HepG2 (cell line): ENCODE data around the gene ANXA9. TPM values are rescaled to one million over a fixed set of nuclear protein-coding genes. Genes with fewer than 3 reads are reported as not detected.

Experiments
- ATAC-seq: fragments of 200-7000 bp; cut with Tn5 transposase; 3 replicates; pipeline ENCODE4 v1.9.1; 2020; ENCODE audit warnings: mild to moderate bottlenecking, moderate library complexity
- BruUV-seq: library from RNA; stranded (reverse); fragments of 400-500 nt; replicated peaks from 2 replicates; lab custom pipeline; 2021; lab: Mats Ljungman, UMichigan
- CTCF ChIA-PET: fragments of 300-600 bp; formaldehyde crosslinking; extraction: SDS; loops from one replicate; lab custom pipeline; 2021; ENCODE audit warnings: low total read pairs, inconsistent platforms, low intra/inter-chr PET ratio; lab: Yijun Ruan, JAX
- POLR2A ChIA-PET: fragments of 350-600 bp; sonication (Branson Sonifier 250); formaldehyde crosslinking; loops from one replicate; lab custom pipeline; 2020; ENCODE audit warnings: antibody characterized with exemption, inconsistent platforms; lab: Yijun Ruan, JAX
- DNase-seq: peaks from one replicate; pipeline ENCODE4 v3.0.0-alpha.2; 2015; ENCODE audit warnings: low spot score
- FAIRE-seq: peaks from 3 replicates; lab custom pipeline; 2011; peaks lifted over from hg19 to GRCh38; lab: Jason Lieb, UNC
- H2AFZ ChIP-seq: one replicate; pipeline ENCODE4 v1.6.1; 2011; ENCODE audit warnings: low read length, inconsistent platforms
- H3K27ac ChIP-seq: fragments of 300-600 bp; 3 replicates; pipeline ENCODE4 v1.8.0; 2011; ENCODE audit warnings: mixed run types, mild to moderate bottlenecking, mixed read lengths, low read length, inconsistent platforms; ENCODE audit not compliant: insufficient read depth; ENCODE audit errors: extremely low read length
- H3K27me3 ChIP-seq, 2 experiments: fragments of 200-600 bp in 1 of 2; 2 replicates in 1 of 2; 3 replicates in 1 of 2; pipeline versions ENCODE4 v1.6.0 to v1.8.0; 2011; ENCODE audit warnings: low read length in 2 of 2, mild to moderate bottlenecking in 2 of 2, moderate library complexity in 2 of 2, inconsistent platforms in 1 of 2; ENCODE audit not compliant: insufficient read depth in 2 of 2, control insufficient read depth in 1 of 2
- H3K36me3 ChIP-seq, 2 experiments: fragments of 200-600 bp in 1 of 2; replicated peaks in 1 of 2; 2 replicates in 1 of 2; 3 replicates in 1 of 2; pipeline versions ENCODE4 v1.5.1 to v1.8.0; 2011; ENCODE audit warnings: low read length in 2 of 2, inconsistent platforms in 1 of 2; ENCODE audit not compliant: insufficient read depth in 2 of 2, control insufficient read depth in 1 of 2
- H3K4me1 ChIP-seq: 2 replicates; pipeline ENCODE4 v1.5.1; 2012; ENCODE audit warnings: low read length, inconsistent platforms; ENCODE audit not compliant: insufficient read depth
- H3K4me2 ChIP-seq: 2 replicates; pipeline ENCODE4 v1.6.0; 2011; ENCODE audit warnings: low read depth, low read length, inconsistent platforms
- H3K4me3 ChIP-seq, 3 experiments: fragments of 200-600 bp in 1 of 3; sonication (generic), shearing (Covaris generic) in 1 of 3; replicated peaks in 1 of 3; 2 replicates each; pipeline ENCODE4 v1.5.1; 2011 to 2016; ENCODE audit warnings: low read length in 3 of 3, inconsistent platforms in 2 of 3, low read depth in 2 of 3, mild to moderate bottlenecking in 2 of 3, control low read depth in 1 of 3, mixed read lengths in 1 of 3; ENCODE audit not compliant: insufficient read depth in 1 of 3
- H3K79me2 ChIP-seq: one replicate; pipeline ENCODE4 v1.6.1; 2011; ENCODE audit warnings: low read length, inconsistent platforms; ENCODE audit not compliant: insufficient read depth
- H3K9ac ChIP-seq: 2 replicates; pipeline ENCODE4 v1.6.0; 2011; ENCODE audit warnings: mild to moderate bottlenecking, low read depth, low read length, inconsistent platforms; ENCODE audit not compliant: insufficient read depth
- H3K9me3 ChIP-seq: 2 replicates; pipeline ENCODE4 v1.5.1; 2012; ENCODE audit warnings: mild to moderate bottlenecking, low read length
- H4K20me1 ChIP-seq: 2 replicates; pipeline ENCODE4 v1.6.0; 2011; ENCODE audit warnings: inconsistent platforms, mild to moderate bottlenecking, low read length, moderate library complexity; ENCODE audit not compliant: insufficient read depth
- ARID4A ChIP-seq: sonication (generic); formaldehyde crosslinking; IDR thresholded peaks from 2 replicates; pipeline ENCODE4 v1.5.0; 2020; ENCODE audit warnings: mild to moderate bottlenecking, missing genetic modification reagents, borderline replicate concordance
- MAF1 ChIP-seq: sonication (generic); formaldehyde crosslinking; IDR thresholded peaks from 2 replicates; pipeline ENCODE4 v1.5.0; 2020; ENCODE audit warnings: missing genetic modification reagents, borderline replicate concordance
- NCOA1 ChIP-seq: sonication (generic); formaldehyde crosslinking; IDR thresholded peaks from 2 replicates; pipeline ENCODE4 v1.9.0; 2021; ENCODE audit warnings: missing genetic modification reagents
- NPAS2 ChIP-seq: sonication (generic); formaldehyde crosslinking; IDR thresholded peaks from 2 replicates; pipeline ENCODE4 v1.8.0; 2022; ENCODE audit warnings: mild to moderate bottlenecking, missing genetic modification reagents, borderline replicate concordance
- PRMT3 ChIP-seq: sonication (generic); formaldehyde crosslinking; IDR thresholded peaks from 2 replicates; pipeline ENCODE4 v1.8.1; 2022; ENCODE audit warnings: low read depth, mild to moderate bottlenecking, moderate library complexity, missing genetic modification reagents, borderline replicate concordance
- RBM39 ChIP-seq: fragments of 200-400 bp; formaldehyde crosslinking; IDR thresholded peaks from one replicate; pipeline ENCODE4 v1.6.1; 2018; ENCODE audit warnings: antibody characterized with exemption, mild to moderate bottlenecking, low read depth, low read length; ENCODE audit not compliant: poor library complexity, severe bottlenecking
- TFDP2 ChIP-seq: sonication (generic); formaldehyde crosslinking; IDR thresholded peaks from 2 replicates; pipeline ENCODE4 v1.4.0; 2020; ENCODE audit warnings: missing genetic modification reagents
- YY1 ChIP-seq: IDR thresholded peaks from 2 replicates; pipeline ENCODE4 v1.6.1; 2011; ENCODE audit warnings: low read length, low read depth, moderate library complexity, mild to moderate bottlenecking; ENCODE audit not compliant: insufficient read depth, insufficient replicate concordance
- ZNF24 ChIP-seq: fragments of 450-650 bp; IDR thresholded peaks from 2 replicates; pipeline ENCODE4 v1.6.1; 2017; ENCODE audit warnings: antibody characterized with exemption, mild to moderate bottlenecking
- ZNF510 ChIP-seq: sonication (generic); formaldehyde crosslinking; IDR thresholded peaks from 2 replicates; pipeline ENCODE4 v1.4.0; 2020; ENCODE audit warnings: low read depth, mild to moderate bottlenecking, missing genetic modification reagents
- ZNF546 ChIP-seq: sonication (generic); formaldehyde crosslinking; conservative IDR thresholded peaks from 2 replicates; pipeline ENCODE4 v1.8.1; 2023; ENCODE audit warnings: mild to moderate bottlenecking, missing genetic modification reagents
- ZNF563 ChIP-seq: sonication (generic); formaldehyde crosslinking; IDR thresholded peaks from 2 replicates; pipeline ENCODE4 v1.8.0; 2022; ENCODE audit warnings: mild to moderate bottlenecking, moderate library complexity, missing genetic modification reagents
- ZSCAN9 ChIP-seq: IDR thresholded peaks from 2 replicates; pipeline ENCODE4 v1.6.1; 2016; ENCODE audit warnings: borderline replicate concordance
- WGBS: methylation state at CpG from one replicate; pipeline ENCODE4 v1.1.6; 2017; ENCODE audit warnings: low lambda C conversion rate; 5-methylcytosine and 5-hydroxymethylcytosine counted together
- in situ Hi-C: cut with HindIII; loops from 2 replicates; pipeline ENCODE4 v1.10.0; 2017; ENCODE audit warnings: low pct_unique_long_range_greater_than_20kb; ENCODE audit not compliant: extremely low pct_ligation_motif_present
- intact Hi-C: fragments of 100-400 bp; cut with micrococcal nuclease; formaldehyde crosslinking; loops from one replicate; pipeline ENCODE4 v1.10.0; 2022; ENCODE audit not compliant: unreplicated experiment
- polyA plus RNA-seq, 8 experiments: library from polyadenylated mRNA; depleted of rRNA in 3 of 8; stranded (reverse) in 7 of 8; unstranded in 1 of 8; fragments of >200 nt; fragmentation: Illumina TruSeq in 4 of 8; extraction: Trizol in 4 of 8; gene quantifications; 2 replicates each; pipeline versions ENCODE4 v1.2.1 to v1.2.3, GENCODE V29; 2011 to 2016; ENCODE audit warnings: low read depth in 4 of 8, missing spikeins in 1 of 8, mixed read lengths in 1 of 8; ENCODE audit not compliant: insufficient read depth in 1 of 8
- total RNA-seq, 5 experiments: library from RNA; depleted of rRNA; stranded (reverse); fragments of >200 nt; fragmentation: Illumina TruSeq; extraction: Trizol; gene quantifications; 2 replicates each; pipeline ENCODE4 v1.2.3, GENCODE V29; 2016; ENCODE audit warnings: low read depth in 1 of 5
- TF ChIP-seq, protein P1 (sequence below): sonication (generic); formaldehyde crosslinking; IDR thresholded peaks from 2 replicates; pipeline ENCODE4 v1.4.0; 2020; ENCODE audit warnings: missing genetic modification reagents

The ANXA9 gene
- total and polyA plus RNA-seq, 2 of the 13 experiments (the other 11 are each of a cell fraction or from before 2014, with no cell fraction given): 13.3 to 23.9 TPM

DNA sequence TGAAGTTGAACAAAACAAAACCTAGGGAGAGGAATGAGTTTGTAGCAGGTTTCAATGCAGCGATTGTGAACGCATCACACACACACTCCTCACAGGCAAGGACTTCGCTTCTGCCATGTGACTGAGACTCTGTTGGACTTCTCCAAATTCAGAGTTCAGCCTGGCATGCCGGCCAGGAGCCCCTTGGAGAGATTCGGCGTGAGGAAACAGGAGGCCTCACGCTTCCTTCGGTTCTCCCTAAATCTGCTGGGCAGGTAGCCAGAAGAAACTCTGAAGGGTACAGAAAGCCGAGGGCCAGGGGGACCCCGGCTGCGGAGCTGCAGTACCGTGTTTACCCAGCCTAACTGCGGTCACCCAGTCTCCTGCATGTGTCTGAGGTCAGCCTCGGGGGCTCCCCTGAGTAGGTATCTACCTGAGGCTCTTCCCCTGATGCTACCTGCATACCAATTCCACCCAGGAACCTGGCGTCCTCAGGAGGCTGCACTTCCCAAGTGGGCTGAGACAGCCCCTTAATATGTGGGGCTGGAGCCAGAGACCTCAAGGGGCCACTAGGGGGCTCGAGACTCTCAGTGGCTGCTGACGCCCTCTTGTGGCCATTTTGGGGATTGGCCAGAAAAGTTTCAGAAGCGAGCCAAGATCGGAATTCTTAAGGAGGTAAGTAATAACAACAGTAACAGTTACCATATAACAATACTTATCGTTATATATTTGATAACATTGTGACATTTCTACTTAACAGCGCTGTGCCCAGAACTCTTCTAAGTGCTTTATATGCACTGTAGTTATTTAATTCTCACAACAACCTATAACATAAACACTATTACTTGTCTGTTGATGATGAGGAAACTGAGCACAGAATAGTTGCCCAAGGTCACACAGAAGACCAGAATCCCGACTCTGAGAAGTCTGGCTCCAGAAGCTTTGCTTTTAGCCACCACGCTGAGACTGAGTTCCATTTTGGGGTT is 2.7 kb upstream of the ANXA9 start:
- Histone ChIP-seq H3K27ac (peak overlapping the region; percentile 38), H3K27me3 (no peaks in the 10 kb centered on the region), H3K4me3 (peak overlapping the region; percentile 46 to 73 (median 50)), H3K4me2 (peak overlapping the region; percentile 83), H3K9me3 (no peaks in the 10 kb centered on the region), H3K9ac (peak overlapping the region; percentile 66), H3K4me1 (peaks cover 82% of the 10 kb centered on the region), H4K20me1 (no peaks in the 10 kb centered on the region), H3K36me3 (peaks cover 0 to 6% of the 10 kb centered on the region in 2 experiments; a peak in 1 of 5 replicates), H2AFZ (peak overlapping the region; percentile 97), H3K79me2 (peaks cover 8% of the 10 kb centered on the region)
- ChIA-PET CTCF (interaction anchor here (0.6 to 3.9 kb wide), 17 partner anchors 8 to 80 kb away, joined by 3 to 24 read pairs (median 5); partner anchors contain the start of genes C1orf56, CDC42SE1, MINDY1 and PRUNE1), POLR2A (interaction anchor here (1.5 to 5.2 kb wide), 4 partner anchors 8 to 34 kb away, joined by 5 to 150 read pairs (median 82); partner anchors contain the start of gene MINDY1)
- in situ Hi-C loops (no loop called here), intact Hi-C loops (loop anchor here (2.0 kb wide), 1 partner anchor 103 kb away; the partner anchor contains the start of gene ARNT)
- ATAC-seq (peak; percentile 16), DNase-seq (peak; percentile 82), FAIRE-seq (peak; percentile 71)
- 19% methylated on average over 14 of the region's 23 CpGs for WGBS
- no TSS peak for BruUV-seq
- TF ChIP-seq TFDP2 (CRISPR knock-in tag) (peak; percentile 14; the same call in 1 of the 2 replicates), NPAS2 (CRISPR knock-in tag) (no peak), PRMT3 (CRISPR knock-in tag) (no peak), NCOA1 (CRISPR knock-in tag) (no peak), ZNF546 (no peak), ZNF563 (CRISPR knock-in tag) (no peak), ZSCAN9 (peak; percentile 58; the same call in 1 of the 2 replicates), ZNF510 (no peak), YY1 (peak; percentile 45), ARID4A (CRISPR knock-in tag) (peak; percentile 50; the same call in 1 of the 2 replicates), RBM39 (peak; percentile 40), MAF1 (0 out of 2 replicates have a peak, but pooled peaks have one; percentile 59), ZNF24 (0 out of 2 replicates have a peak, but pooled peaks have one; percentile 26)
- TF ChIP-seq, protein P1, sequence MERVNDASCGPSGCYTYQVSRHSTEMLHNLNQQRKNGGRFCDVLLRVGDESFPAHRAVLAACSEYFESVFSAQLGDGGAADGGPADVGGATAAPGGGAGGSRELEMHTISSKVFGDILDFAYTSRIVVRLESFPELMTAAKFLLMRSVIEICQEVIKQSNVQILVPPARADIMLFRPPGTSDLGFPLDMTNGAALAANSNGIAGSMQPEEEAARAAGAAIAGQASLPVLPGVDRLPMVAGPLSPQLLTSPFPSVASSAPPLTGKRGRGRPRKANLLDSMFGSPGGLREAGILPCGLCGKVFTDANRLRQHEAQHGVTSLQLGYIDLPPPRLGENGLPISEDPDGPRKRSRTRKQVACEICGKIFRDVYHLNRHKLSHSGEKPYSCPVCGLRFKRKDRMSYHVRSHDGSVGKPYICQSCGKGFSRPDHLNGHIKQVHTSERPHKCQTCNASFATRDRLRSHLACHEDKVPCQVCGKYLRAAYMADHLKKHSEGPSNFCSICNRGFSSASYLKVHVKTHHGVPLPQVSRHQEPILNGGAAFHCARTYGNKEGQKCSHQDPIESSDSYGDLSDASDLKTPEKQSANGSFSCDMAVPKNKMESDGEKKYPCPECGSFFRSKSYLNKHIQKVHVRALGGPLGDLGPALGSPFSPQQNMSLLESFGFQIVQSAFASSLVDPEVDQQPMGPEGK: peak; percentile 70
